H1 (cell line): Measurements from ENCODE around the gene CMKLR1. TPM values are rescaled to one million over a fixed set of nuclear protein-coding genes. Genes with fewer than 3 reads are reported as not detected.

ENCODE experiments used
- BRCA1 ChIP-seq: IDR thresholded peaks from 2 replicates; pipeline ENCODE4 v1.6.1; 2012; ENCODE audit warnings: low read depth, low read length, improper control_type of control experiment
- CBX5 ChIP-seq: fragments of 300-800, 300-1000 bp; sonication (generic); IDR thresholded peaks from 2 replicates; pipeline ENCODE4 v1.7.1; 2016; ENCODE audit warnings: antibody characterized with exemption, low read length, low read depth
- CHD7 ChIP-seq: fragments of 300-600 bp; sonication (generic); IDR thresholded peaks from 2 replicates; pipeline ENCODE4 v1.7.1; 2012; ENCODE audit warnings: low read length, moderate library complexity, mild to moderate bottlenecking, inconsistent platforms; ENCODE audit not compliant: insufficient replicate concordance
- CREB1 ChIP-seq: IDR thresholded peaks from 2 replicates; pipeline ENCODE4 v1.6.1; 2012; ENCODE audit warnings: inconsistent platforms
- MAFK ChIP-seq: IDR thresholded peaks from 2 replicates; pipeline ENCODE4 v1.6.1; 2012; ENCODE audit warnings: low read depth, mild to moderate bottlenecking, improper control_type of control experiment, low read length
- PHF8 ChIP-seq: fragments of 200-600 bp; sonication (generic); conservative IDR thresholded peaks from 2 replicates; pipeline ENCODE4 v1.7.1; 2012; ENCODE audit warnings: low read depth, mild to moderate bottlenecking, inconsistent platforms, low read length, moderate library complexity
- RAD21 ChIP-seq, 2 experiments: IDR thresholded peaks in 1 of 2; conservative IDR thresholded peaks in 1 of 2; 2 replicates each; pipeline ENCODE4 v1.6.1; 2011; ENCODE audit warnings: low read depth in 2 of 2, low read length in 2 of 2, improper control_type of control experiment in 1 of 2, inconsistent platforms in 1 of 2, mild to moderate bottlenecking in 1 of 2, moderate library complexity in 1 of 2
- RFX5 ChIP-seq: IDR thresholded peaks from 2 replicates; pipeline ENCODE4 v1.6.1; 2011; ENCODE audit warnings: low read depth, low read length, improper control_type of control experiment, borderline replicate concordance
- TBP ChIP-seq: IDR thresholded peaks from 2 replicates; pipeline ENCODE4 v1.6.1; 2011; ENCODE audit warnings: low read depth, low read length, improper control_type of control experiment
- polyA plus RNA-seq, 7 experiments: library from polyadenylated mRNA; depleted of rRNA in 3 of 7; stranded (reverse) in 5 of 7; unstranded in 2 of 7; fragments of >200 nt in 5 of 7; fragments of 200-250 nt in 2 of 7; gene quantifications; 1 replicate in 5 of 7; 2 replicates in 1 of 7; 4 replicates in 1 of 7; pipeline versions ENCODE4 v1.2.1 to v1.2.3, GENCODE V29; 2011 to 2013; ENCODE audit warnings: missing spikeins in 2 of 7, mixed read lengths in 2 of 7
- total RNA-seq: library from RNA; stranded (reverse); fragmentation: NEBNext Ultra II Directional; extraction: Animal tissue kit (Norgen Biotek cat#: 25700); gene quantifications from 2 replicates; pipeline ENCODE4 v1.2.1, GENCODE V29; 2021

The CMKLR1 gene
- total and polyA plus RNA-seq, 2 of the 8 experiments (the other 6 are each of a cell fraction or from before 2014, with no cell fraction given) = 2.1 to 2.8 TPM

GRCh38 chr12:108311605-108312004 lies 27.5 kb downstream of the CMKLR1 start (continued):
- TF ChIP-seq CHD7 (no peak), CBX5 (no peak), RFX5 (no peak), PHF8 (no peak), TBP (no peak), MAFK (no peak), CREB1 (no peak), RAD21 (IDR thresholded peaks at IDR 0.05 in 1 of 2, conservative IDR thresholded peaks at IDR 0.05 in 1 of 2; ENCODE audit: low read depth in 2 of 2, low read length in 2 of 2) (no peak), BRCA1 (no peak)
